Progenitor cell of endocrine pancreas (in vitro differentiated cells): ENCODE measurements around the gene ACOXL. TPM values are rescaled to one million over a fixed set of nuclear protein-coding genes. Genes with fewer than 3 reads are reported as not detected.

ENCODE experiments used
- DNase-seq: peaks from one replicate; pipeline ENCODE4 v3.0.0; 2021; ENCODE audit warnings: low spot score; ENCODE audit not compliant: unreplicated experiment
- H3K27ac Mint-ChIP-seq: 2 replicates; pipeline ENCODE4 v1.8.0; 2021; ENCODE audit warnings: mild to moderate bottlenecking, moderate library complexity, mixed read lengths
- H3K27me3 Mint-ChIP-seq: 2 replicates; pipeline ENCODE4 v1.8.0; 2021; ENCODE audit warnings: mixed read lengths
- H3K36me3 Mint-ChIP-seq: 2 replicates; pipeline ENCODE4 v1.8.0; 2022; ENCODE audit warnings: mixed read lengths; ENCODE audit not compliant: insufficient read depth
- H3K4me1 Mint-ChIP-seq: 2 replicates; pipeline ENCODE4 v1.8.0; 2021; ENCODE audit warnings: low read depth, mixed read lengths
- H3K4me3 Mint-ChIP-seq: 2 replicates; pipeline ENCODE4 v1.8.0; 2021; ENCODE audit warnings: low read depth, mild to moderate bottlenecking, moderate library complexity, mixed read lengths
- H3K9me3 Mint-ChIP-seq: 2 replicates; pipeline ENCODE4 v1.8.0; 2021; ENCODE audit warnings: low read depth, mixed read lengths
- CTCF ChIP-seq: fragments of 200-600 bp; sonication (generic); IDR thresholded peaks from one replicate; pipeline ENCODE4 v1.5.0; 2021; ENCODE audit warnings: antibody characterized with exemption, mild to moderate bottlenecking; ENCODE audit not compliant: unreplicated experiment
- total RNA-seq: library from RNA; stranded (reverse); gene quantifications from 2 replicates; pipeline ENCODE4 v1.2.1, GENCODE V29; 2021

ACOXL gene
- total RNA-seq, 1 donor from 2014 or later: 0.19 TPM

GRCh38 chr2:110984694-110985490, 252.5 kb downstream of the ACOXL start:
- DNase-seq: no peak
- no peak overlapping the region for H3K27ac Mint-ChIP-seq
- no peak for TF ChIP-seq CTCF
- H3K4me1 Mint-ChIP-seq: no peaks in the 10 kb centered on the region
- H3K9me3 Mint-ChIP-seq: peaks cover 10% of the 10 kb centered on the region
- peaks cover 2% of the 10 kb centered on the region for H3K36me3 Mint-ChIP-seq
- H3K27me3 Mint-ChIP-seq: no peaks in the 10 kb centered on the region
- H3K4me3 Mint-ChIP-seq: no peak overlapping the region

DNA sequence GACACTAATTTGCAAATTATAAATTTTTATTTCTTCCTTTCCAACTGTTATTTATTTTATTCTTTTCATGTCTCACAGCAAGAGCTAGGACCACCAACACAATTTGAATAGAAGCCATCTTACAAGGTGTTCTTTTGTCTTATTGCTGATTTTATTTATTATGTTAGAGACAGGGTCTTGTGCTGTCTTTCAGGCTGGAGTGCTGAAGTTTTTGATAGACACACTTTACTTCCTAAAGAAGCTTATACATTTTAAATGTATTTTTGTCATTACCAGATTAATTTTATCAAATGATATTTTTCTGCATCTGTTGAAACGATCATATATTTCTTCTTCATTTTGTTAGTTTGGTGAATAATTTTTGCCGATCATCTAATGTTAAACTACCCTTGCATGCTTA, 258.1 kb downstream of the ACOXL start:
- H3K4me3 Mint-ChIP-seq: no peak overlapping the region
- TF ChIP-seq CTCF: no peak
- DNase-seq: no peak
- H3K27ac Mint-ChIP-seq: no peak overlapping the region
- H3K36me3 Mint-ChIP-seq: peaks cover 2% of the 10 kb centered on the region
- H3K9me3 Mint-ChIP-seq: peaks cover 24% of the 10 kb centered on the region
- no peaks in the 10 kb centered on the region for H3K27me3 Mint-ChIP-seq
- H3K4me1 Mint-ChIP-seq: peaks cover 2% of the 10 kb centered on the region

DNA sequence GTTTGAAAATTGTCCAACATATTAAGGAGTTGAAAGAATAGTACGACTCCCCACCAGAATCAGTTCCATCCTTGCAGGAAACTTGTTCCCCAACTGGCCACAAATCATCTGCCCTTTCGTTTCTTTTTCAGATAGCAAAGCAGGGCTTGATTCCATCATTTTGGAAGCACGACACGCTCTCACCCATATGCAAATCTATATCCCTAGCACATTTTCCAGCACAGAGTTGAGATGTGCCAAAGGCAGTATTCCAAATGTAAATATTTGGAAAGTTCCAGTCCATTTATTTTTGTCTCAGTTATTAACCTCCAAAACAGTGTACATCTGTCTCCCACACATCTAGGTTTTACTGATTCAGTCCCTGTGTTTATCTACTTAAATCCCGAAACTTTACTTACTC, 259.5 kb downstream of the ACOXL start:
- Mint-ChIP-seq H3K4me3 (no peak overlapping the region), H3K4me1 (peaks cover 2% of the 10 kb centered on the region), H3K27ac (no peak overlapping the region), H3K9me3 (peaks cover 24% of the 10 kb centered on the region), H3K27me3 (no peaks in the 10 kb centered on the region), H3K36me3 (peaks cover 2% of the 10 kb centered on the region)
- no peak for DNase-seq
- TF ChIP-seq CTCF: no peak

GRCh38 chr2:110992886-110993285, 260.5 kb downstream of the ACOXL start:
- Mint-ChIP-seq H3K4me1 (peaks cover 2% of the 10 kb centered on the region), H3K4me3 (no peak overlapping the region), H3K9me3 (peaks cover 24% of the 10 kb centered on the region), H3K27ac (no peak overlapping the region), H3K36me3 (peaks cover 2% of the 10 kb centered on the region), H3K27me3 (no peaks in the 10 kb centered on the region)
- no peak for DNase-seq
- no peak for TF ChIP-seq CTCF

DNA sequence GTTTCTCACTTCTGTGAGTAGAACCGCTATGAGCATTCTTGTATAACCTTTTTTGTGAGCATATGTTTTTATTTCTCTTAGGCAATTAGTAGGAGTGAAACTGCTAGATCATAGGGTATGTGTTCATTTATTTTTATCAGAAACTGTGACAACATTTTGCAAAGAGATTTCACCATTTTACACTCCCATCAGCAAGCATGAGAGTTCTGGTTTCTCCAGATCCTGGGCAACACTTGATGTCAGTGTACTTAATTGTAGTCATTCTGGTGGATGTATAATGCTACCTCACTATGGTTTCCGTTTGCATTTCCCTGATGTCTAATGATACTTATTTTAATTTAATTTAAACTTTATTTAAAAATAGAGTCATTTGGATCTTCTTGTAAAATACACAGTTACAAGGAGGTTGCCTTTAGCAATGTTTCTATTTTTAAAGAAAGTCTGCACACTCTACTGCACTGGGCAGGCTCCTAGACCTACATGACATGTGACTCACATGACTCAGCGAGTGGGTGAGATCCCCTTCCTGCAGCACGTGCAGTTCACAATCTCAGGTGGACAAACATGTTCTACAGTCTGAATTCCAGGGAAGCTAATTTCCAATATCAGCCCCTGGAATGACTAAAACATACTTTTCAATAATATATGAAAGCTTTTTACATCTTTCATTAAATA, 261.3 kb downstream of the ACOXL start:
- no peak for DNase-seq
- no peak overlapping the region for H3K4me3 Mint-ChIP-seq
- H3K27me3 Mint-ChIP-seq: no peaks in the 10 kb centered on the region
- H3K9me3 Mint-ChIP-seq: peaks cover 21% of the 10 kb centered on the region
- peaks cover 5% of the 10 kb centered on the region for H3K4me1 Mint-ChIP-seq
- no peak overlapping the region for H3K27ac Mint-ChIP-seq
- TF ChIP-seq CTCF: no peak
- H3K36me3 Mint-ChIP-seq: peaks cover 2% of the 10 kb centered on the region
